Fibroblast of peridontal ligament (primary cell): Measurements from ENCODE around the gene BBLN.

ENCODE experiments used
- DNase-seq: peaks from one replicate; pipeline ENCODE4 v3.0.0-alpha.2; 2010; ENCODE audit errors: extremely low read depth

The BBLN gene

GRCh38 chr9:128163523-128164306 lies 3.6 kb downstream of the BBLN start:
- no peak for DNase-seq

GRCh38 chr9:128164307-128164885 lies 4.3 kb downstream of the BBLN start:
- DNase-seq: no peak

- no peak for DNase-seq
Observed at GRCh38 chr9:128166169-128166568, 6.1 kb downstream of the BBLN start.

DNA sequence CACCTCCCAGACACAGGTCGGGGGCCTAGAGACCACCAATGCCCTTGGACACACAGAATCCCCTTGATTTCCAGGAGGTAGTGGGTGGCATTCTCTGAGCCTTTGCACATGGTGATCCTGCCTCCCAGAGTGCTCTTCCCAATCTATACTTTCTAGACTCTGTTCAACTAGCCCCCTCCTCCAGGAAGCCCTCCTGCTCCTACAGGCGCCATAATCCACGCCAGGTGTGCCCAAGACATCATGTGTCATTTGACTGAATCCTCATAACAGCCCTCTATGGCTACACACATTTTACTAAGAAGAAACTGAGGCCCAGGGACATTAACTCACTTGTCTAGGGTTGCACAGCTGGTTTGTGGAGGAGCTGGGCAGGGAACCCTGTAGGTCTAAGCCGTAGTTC lies 7.1 kb downstream of the BBLN start:
- no peak for DNase-seq

- no peak for DNase-seq
Observed at GRCh38 chr9:128168731-128169308, 8.8 kb downstream of the BBLN start.

- DNase-seq: no peak
Observed at GRCh38 chr9:128169492-128169891, 9.4 kb downstream of the BBLN start.

- no peak for DNase-seq
Observed at GRCh38 chr9:128169925-128170324, 9.9 kb downstream of the BBLN start.

- no peak for DNase-seq
Observed at GRCh38 chr9:128174062-128174461, 14.0 kb downstream of the BBLN start.

GRCh38 chr9:128175102-128175563 lies 15.1 kb downstream of the BBLN start:
- peak; percentile 80 for DNase-seq

DNA sequence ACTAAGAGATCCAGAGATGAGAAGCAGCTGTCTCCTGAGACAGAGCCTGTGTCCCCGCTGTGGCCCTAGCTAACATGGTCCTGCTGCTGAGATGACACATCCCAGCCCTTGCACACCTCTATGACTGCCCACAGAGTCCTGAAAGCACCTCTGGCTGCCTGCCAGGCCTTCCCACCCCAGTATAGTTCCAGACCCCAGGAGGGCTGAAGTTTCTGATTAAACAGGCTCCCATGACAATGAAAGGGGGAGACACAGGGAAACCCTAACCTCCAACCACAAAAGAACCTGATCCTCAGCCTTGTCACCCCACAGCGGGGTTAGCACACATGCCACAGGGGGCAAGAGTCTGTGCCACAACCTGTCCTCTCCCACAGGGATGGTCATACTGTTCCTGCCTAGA lies 15.7 kb downstream of the BBLN start:
- no peak for DNase-seq

GRCh38 chr9:128178806-128179431 lies 18.9 kb downstream of the BBLN start:
- DNase-seq: no peak

- DNase-seq: no peak
Observed at GRCh38 chr9:128180001-128180400, 19.9 kb downstream of the BBLN start.

GRCh38 chr9:128180447-128180846 lies 20.4 kb downstream of the BBLN start:
- no peak for DNase-seq

- peak; percentile 50 for DNase-seq
Observed at GRCh38 chr9:128181480-128181879, 21.4 kb downstream of the BBLN start.

GRCh38 chr9:128182893-128183588 lies 23.0 kb downstream of the BBLN start:
- no peak for DNase-seq

DNA sequence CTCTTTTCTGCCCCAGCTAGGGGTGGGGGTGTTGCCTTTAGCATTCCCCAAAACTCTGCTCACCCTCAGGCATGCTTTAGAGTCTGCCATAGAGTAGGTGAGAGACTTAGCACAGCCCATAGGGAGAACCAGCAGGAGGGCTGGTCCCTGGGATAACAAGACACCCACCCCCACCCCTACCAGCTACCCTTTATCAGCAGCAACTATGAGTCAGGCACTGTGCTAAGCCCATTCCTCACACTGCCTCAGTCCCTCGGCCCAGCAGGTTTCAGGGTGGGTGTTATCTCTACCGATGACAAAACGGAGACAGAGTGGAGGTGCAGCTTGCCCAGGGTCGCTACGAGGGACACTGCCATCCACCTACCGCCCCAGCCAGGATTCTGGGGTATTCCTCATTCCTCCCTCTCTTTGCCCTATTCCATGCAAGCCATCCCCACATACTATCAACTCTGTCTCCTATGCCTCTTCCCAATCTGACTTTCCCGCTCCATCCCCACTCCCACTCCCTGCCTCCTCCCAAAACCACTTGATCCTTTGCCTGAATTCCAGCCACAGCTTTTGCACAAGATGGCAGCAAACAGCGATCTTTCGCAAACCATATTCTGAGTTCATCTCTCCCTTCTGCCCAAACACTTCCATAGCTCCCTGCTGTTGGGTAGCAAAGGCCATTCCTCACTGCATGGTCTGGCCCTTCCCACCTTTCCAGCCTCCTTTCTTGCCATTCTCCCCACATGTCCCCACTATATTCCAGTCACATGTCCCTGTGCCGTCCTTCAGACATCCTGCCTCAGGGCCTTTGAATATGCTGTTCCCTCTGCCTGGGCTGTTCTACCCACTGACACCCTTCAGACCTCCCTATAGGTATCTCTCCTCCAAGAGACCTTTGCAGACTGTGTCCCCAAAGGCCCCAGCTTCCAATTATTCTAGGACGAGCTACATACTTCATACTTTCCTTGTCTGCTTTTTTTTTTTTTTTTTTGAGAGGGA lies 26.2 kb downstream of the BBLN start:
- no peak for DNase-seq

DNA sequence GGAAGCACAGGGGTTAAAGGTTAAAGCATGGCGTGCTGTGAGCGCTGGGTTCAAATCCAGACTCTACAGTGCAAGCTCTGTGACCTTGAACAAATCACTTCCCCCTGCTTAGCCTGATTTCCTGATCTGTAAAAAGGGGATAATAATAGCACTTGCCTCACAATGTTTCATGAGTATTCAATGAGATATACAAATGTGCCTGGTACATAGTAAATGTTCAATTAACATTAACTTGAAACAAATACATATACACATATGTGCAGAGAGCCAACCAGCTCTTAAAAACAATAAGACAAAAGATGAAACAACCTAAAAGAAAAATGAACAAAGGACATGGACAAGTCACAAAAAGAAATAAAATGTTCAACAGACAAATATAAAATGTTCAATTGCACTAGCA lies 27.3 kb downstream of the BBLN start:
- DNase-seq: no peak

GRCh38 chr9:128188209-128188608 lies 28.1 kb downstream of the BBLN start:
- no peak for DNase-seq

- no peak for DNase-seq
Observed at GRCh38 chr9:128190013-128190412, 29.9 kb downstream of the BBLN start.

DNA sequence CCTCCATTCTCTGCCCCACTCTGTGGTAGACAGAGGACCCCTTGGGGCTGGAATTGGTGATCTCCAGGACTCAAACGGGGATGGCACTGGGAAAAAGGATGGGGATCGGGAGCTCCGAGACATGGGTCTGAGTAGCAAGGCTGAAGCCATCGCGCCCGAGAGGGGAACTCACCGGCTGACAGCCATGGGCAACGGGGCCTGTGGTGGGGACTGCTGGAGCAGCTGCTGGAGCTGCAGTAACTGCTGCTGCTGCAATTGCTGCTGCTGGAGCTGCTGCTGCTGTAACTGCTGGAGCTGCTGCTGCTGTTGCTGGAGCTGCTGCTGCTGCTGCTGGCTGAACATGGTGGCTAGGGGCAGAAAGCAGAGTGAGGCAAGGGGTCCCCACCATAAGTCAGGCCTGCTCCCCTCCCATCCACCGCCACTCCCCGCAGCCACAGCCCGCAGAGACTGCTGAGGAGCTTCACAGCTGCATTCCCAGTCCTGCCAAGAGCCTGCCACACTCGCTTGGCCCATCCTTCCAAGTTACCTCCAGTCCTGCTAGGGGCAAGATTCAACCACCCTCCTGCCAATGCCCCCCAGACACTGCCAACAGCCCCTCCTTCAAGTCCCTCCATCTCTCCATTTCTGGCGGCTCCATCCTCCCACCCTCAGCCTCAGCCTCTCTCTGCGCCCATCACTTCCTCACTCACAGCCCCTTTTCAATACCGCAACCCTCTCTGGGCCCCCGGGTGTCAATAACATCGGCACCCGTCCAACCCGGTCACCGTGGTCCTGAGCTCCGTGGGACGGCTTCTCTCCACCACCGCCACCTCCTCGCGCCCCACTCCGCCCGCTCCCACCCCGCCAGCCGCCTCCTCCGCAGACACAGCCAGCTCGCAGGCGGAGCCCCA lies 30.7 kb downstream of the BBLN start:
- peak; percentile 12 for DNase-seq
